Skeletal muscle tissue (tissue), 4 donors: ENCODE results near the gene VAMP8. TPM values are rescaled to one million over a fixed set of nuclear protein-coding genes. Genes with fewer than 3 reads are reported as not detected.

Experiments used
- H3K27ac ChIP-seq: one replicate; pipeline ENCODE4 v1.7.0; 2013; ENCODE audit warnings: mild to moderate bottlenecking, low read depth, low read length, inconsistent platforms
- H3K27me3 ChIP-seq, 3 donors: one replicate each; pipeline ENCODE4 v1.7.0; 2013; ENCODE audit warnings: low read length in 3 of 3; ENCODE audit not compliant: control insufficient read depth in 3 of 3, insufficient read depth in 3 of 3
- H3K36me3 ChIP-seq, 3 donors: one replicate each; pipeline ENCODE4 v1.7.0; 2013; ENCODE audit warnings: low read length in 3 of 3; ENCODE audit not compliant: control insufficient read depth in 3 of 3, insufficient read depth in 3 of 3
- H3K4me1 ChIP-seq, 3 donors: one replicate each; pipeline ENCODE4 v1.7.0; 2013; ENCODE audit warnings: low read length in 3 of 3, mild to moderate bottlenecking in 3 of 3; ENCODE audit not compliant: control insufficient read depth in 3 of 3, insufficient read depth in 3 of 3
- H3K4me3 ChIP-seq, 3 donors: one replicate each; pipeline ENCODE4 v1.7.0; 2013; ENCODE audit warnings: low read length in 3 of 3
- H3K9ac ChIP-seq, 3 donors: one replicate each; pipeline ENCODE4 v1.7.0; 2013; ENCODE audit warnings: low read length in 3 of 3, mild to moderate bottlenecking in 3 of 3, moderate library complexity in 2 of 3, low read depth in 1 of 3
- H3K9me3 ChIP-seq, 3 donors: one replicate each; pipeline ENCODE4 v1.7.0; 2013; ENCODE audit warnings: low read length in 3 of 3; ENCODE audit not compliant: control insufficient read depth in 3 of 3
- total RNA-seq: library from RNA; depleted of rRNA; stranded (reverse); fragments of >200 nt; gene quantifications from one replicate; pipeline ENCODE4 v1.2.3, GENCODE V29; 2014
- donor health status: Osteomylitis.

VAMP8 gene
- total RNA-seq, result 4.7 TPM

DNA sequence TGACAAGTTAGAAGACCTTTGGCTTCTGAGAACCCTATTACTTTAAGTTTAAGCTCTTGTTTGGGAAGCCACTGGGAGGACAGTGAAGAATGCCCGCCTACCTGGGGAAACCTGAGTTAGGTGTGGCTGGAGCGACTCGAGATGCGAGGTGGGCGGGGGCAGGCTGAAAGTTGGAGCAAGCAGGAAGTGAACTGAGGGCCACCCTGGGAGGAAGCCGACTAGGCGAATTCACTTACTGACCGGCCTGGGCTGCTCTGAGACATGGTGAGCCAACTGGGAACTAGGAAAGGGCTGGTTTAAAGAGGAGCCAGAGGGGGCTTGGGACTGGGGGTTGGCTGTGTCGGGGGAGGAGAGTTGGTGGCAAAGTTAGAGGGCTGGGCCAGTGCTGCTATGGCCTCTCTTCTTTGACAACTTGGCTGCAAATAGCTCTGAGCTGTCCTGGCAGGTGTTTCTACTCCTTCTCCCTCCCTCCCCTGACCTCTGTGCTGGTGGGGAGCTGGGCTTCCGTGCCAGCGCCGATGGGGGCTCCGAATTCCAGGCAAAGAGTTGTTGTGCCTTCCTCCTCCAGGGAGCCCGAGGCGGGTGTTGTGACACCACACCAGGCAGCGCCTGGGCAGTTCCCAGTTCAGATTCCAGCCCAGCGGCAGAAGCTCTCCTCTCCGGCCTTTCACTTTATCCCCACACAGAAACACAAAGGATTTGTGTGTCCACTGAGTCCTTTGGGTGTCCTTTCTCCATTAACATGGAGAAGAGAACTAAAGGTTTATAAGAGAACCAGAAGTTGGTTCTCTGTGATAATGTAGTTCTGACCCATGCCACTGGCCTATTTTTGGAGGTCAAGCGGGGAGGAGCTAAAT, at the start of gene VAMP8:
Gene VAMP8 (plus strand): TSS at position 201 of the 857 bp plus-strand sequence. CDS start 61 bp downstream, at position 262.
- Histone ChIP-seq H3K27ac (peak within 1 kb of the TSS; percentile 76), H3K9ac (peak within 1 kb of the TSS; percentile 48 to 74 (median 64)), H3K4me1 (peaks cover 23 to 33% (median 30%) of the 10 kb centered on the region in 3 donors), H3K9me3 (no peaks in the 10 kb centered on the region), H3K27me3 (no peaks in the 10 kb centered on the region), H3K36me3 (no peaks in the 10 kb centered on the region), H3K4me3 (peak within 1 kb of the TSS; percentile 48 to 63 (median 51))

DNA sequence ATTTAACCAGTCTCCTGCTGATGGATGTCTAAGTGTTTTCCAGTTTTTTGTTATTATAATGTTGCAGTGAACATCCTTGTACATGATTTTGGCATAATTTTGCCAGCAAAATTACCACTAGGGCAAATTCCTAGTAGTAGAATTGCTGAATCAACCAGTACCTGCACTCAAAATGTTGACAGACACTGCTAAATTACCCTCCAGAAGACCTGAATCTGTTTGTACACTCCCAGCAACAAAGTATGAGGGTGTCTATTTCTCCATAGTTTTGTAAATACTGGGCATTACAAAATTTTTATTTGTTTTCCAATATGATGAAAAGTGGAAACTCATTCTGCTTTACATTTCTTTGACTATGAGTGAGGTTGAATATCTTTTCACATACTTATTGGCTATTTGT, 49.6 kb upstream of the VAMP8 start:
- no peak overlapping the region for H3K4me3 ChIP-seq

DNA sequence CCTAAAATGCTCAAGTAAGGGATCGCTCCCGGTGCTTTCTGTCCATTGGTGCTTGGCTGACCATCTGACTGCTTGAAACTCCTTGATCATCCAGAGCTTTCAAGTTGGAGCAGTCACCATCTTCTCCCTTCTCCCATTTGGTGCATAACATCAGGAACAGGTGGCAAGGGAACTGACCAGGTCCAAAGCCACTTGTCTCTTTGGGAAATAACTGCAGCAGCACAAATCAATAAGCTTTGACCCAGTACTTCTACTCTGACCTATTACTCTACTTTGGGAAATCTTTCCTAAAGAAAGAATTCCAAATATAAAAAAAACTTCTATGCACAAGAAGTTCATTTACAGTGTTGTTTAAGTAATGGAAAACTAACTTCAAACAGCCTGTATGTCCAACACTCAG, 49.0 kb upstream of the VAMP8 start:
- peaks cover 6 to 17% (median 12%) of the 10 kb centered on the region in 3 donors for H3K4me1 ChIP-seq
- H3K4me3 ChIP-seq, result no peak overlapping the region
- H3K9ac ChIP-seq, result no peak overlapping the region
- no peaks in the 10 kb centered on the region for H3K27me3 ChIP-seq
- H3K36me3 ChIP-seq, result no peaks in the 10 kb centered on the region
- no peak overlapping the region for H3K27ac ChIP-seq
- no peaks in the 10 kb centered on the region for H3K9me3 ChIP-seq

More for the DNA sequence above, 49.6 kb upstream of the VAMP8 start:
- H3K36me3 ChIP-seq, result no peaks in the 10 kb centered on the region
- H3K27me3 ChIP-seq, result no peaks in the 10 kb centered on the region
- peaks cover 6 to 17% (median 12%) of the 10 kb centered on the region in 3 donors for H3K4me1 ChIP-seq
- H3K27ac ChIP-seq, result no peak overlapping the region
- no peak overlapping the region for H3K9ac ChIP-seq
- no peaks in the 10 kb centered on the region for H3K9me3 ChIP-seq

DNA sequence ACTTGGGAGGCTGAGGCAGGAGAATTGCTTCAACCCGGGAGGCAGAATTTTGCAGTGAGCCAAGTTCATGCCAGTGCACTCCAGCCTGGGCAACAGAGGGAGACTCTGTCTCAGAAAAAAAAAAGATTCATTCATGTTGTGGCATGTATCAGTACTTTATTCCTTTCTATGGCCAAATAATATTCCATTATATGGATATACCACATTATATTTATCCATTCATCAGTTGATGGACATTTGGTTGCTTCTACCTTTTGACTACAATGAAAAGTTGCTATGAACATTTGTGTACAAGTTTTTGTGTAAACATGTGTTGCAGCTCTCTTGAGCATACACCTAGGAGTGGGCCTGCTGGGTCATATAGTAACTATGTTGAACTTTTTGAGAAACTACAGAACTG, 47.6 kb upstream of the VAMP8 start:
- Histone ChIP-seq H3K4me3 (no peak overlapping the region), H3K27me3 (no peaks in the 10 kb centered on the region), H3K4me1 (peaks cover 0 to 9% (median 7%) of the 10 kb centered on the region in 3 donors), H3K36me3 (no peaks in the 10 kb centered on the region), H3K9ac (no peak overlapping the region), H3K9me3 (no peaks in the 10 kb centered on the region), H3K27ac (no peak overlapping the region)

DNA sequence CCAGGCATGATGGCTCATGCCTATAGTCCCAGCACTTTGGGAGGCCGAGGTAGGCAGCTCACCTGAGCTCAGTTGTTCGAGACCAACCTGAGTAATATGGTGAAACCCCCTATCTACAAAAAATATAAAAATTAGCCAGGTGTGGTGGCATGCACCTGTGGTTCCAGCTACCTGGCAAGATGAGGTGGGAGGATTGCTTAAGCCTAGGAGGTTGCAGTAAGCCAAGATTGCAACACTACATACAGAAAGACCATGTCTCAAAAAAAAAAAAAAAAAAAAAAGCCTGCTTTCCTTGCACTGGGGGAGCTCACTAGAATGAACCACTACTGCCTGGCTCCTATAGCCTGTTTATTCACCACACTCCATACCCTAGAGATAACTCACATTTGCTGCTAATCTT, 45.8 kb upstream of the VAMP8 start:
- no peak overlapping the region for H3K27ac ChIP-seq
- no peaks in the 10 kb centered on the region for H3K27me3 ChIP-seq
- H3K9ac ChIP-seq, result no peak overlapping the region
- H3K4me3 ChIP-seq, result no peak overlapping the region
- H3K4me1 ChIP-seq, result peaks cover 0 to 2% (median 2%) of the 10 kb centered on the region in 3 donors
- no peaks in the 10 kb centered on the region for H3K36me3 ChIP-seq
- no peaks in the 10 kb centered on the region for H3K9me3 ChIP-seq

DNA sequence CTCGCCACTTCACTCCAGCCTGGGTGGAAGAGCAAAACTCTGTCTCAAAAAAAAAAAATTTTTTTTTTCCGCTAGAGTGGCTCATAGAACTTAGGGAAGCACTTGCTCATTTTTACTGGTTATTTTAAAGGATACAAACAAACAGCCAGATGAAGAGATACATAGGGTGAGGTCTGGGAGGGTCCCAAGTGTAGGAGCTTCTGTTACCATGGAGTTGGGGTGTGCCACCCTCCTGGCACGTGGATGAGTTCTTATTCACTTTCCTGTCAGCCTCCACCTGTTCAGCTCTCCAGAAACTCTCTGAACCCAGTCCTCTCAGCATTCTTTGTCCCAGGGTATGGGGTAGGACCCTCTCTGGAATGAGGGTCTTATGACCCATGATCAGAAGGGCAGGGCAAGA, 43.3 kb upstream of the VAMP8 start:
- Histone ChIP-seq H3K9ac (no peak overlapping the region), H3K4me3 (no peak overlapping the region), H3K9me3 (no peaks in the 10 kb centered on the region), H3K27me3 (no peaks in the 10 kb centered on the region), H3K27ac (no peak overlapping the region), H3K4me1 (peaks cover 8 to 11% (median 10%) of the 10 kb centered on the region in 3 donors), H3K36me3 (no peaks in the 10 kb centered on the region)

DNA sequence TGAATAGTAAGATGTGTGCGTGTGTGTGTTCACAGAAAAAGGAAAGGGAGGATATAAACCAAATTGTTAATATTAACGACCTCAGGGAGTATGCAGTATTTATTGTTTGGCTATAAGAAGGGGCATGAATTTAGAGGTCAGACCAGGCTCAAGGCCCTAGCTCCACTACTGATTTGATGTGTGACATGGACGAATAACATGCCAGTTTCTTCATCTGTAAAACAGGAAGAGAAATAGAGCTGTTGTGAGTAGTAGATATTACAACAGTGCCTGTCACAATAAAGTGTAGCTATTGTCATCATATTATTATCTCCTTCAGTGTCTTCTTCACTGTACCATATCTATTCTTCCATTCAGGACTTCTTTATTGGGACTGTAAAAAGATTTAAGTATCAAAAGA, 42.5 kb upstream of the VAMP8 start:
- H3K9ac ChIP-seq, result no peak overlapping the region
- H3K4me3 ChIP-seq, result no peak overlapping the region
- peaks cover 8 to 11% (median 10%) of the 10 kb centered on the region in 3 donors for H3K4me1 ChIP-seq
- H3K27ac ChIP-seq, result no peak overlapping the region
- H3K36me3 ChIP-seq, result no peaks in the 10 kb centered on the region
- no peaks in the 10 kb centered on the region for H3K9me3 ChIP-seq
- no peaks in the 10 kb centered on the region for H3K27me3 ChIP-seq

DNA sequence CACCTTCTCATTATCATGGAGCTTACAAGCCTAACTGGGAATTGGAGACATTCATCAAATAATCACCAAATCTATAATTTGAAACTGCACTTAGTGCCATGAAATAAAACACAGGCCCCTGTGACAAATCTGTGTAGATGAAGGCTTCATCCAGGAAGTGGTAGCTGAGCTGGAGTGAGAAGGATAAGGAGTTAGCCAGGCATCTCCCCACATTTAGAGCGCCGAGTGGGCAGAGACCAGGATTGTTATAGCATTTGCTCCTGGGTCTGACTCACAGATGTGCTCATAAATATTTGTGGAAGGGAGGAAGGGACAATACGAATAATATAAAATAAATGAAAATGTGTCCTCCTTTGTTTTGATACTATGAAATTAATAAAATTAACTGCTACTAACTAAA, 40.9 kb upstream of the VAMP8 start:
- H3K4me1 ChIP-seq, result peaks cover 16 to 26% (median 18%) of the 10 kb centered on the region in 3 donors
- H3K27ac ChIP-seq, result no peak overlapping the region
- H3K9ac ChIP-seq, result peak overlapping the region in 1 of 3 donors; percentile 100
- H3K9me3 ChIP-seq, result no peaks in the 10 kb centered on the region
- H3K4me3 ChIP-seq, result no peak overlapping the region
- H3K27me3 ChIP-seq, result no peaks in the 10 kb centered on the region
- H3K36me3 ChIP-seq, result peaks cover 6 to 11% (median 9%) of the 10 kb centered on the region in 3 donors

DNA sequence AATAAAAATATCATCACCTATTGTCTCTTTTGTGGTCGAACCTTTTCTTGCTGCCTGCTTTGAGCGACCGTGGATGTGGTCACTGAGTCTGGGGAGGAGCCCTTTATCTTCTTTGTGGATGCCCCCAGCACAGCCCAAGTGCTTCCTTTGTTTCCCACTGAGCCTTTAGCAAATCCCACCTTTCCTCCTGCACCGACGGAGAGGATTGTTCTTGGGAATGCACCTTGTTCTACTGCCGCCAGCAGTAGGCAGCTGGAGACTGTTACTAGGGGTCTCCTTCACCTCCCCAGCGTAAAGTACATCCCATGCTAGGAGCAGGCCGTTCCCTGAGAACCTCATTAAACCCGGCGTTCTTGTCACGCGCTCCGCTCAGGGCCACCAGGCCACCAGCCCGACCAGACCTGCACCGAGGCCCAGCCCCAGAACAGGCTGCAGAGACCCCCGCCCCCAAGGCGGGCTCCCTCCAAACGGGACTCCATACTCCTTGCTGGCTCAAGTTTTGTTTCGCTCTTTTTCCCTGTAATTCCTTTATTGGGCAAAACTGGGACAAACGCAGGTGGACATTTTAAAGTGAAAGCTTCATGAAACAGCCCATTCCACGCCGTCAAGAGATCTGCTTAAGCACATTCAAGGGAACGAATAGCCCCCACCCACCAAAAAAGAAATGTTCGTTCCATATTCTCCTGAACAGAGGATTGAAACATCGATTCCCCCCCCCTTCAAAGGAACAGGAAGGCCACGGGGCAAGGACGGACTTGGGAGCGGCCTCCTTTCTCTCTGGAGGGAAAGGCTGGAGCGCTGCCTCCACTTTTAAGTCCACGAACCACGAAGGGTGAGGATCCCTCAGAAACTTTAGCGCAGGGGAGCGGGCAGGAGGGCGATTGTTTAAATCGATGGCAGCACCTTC, 39.5 kb upstream of the VAMP8 start:
- Histone ChIP-seq H3K9me3 (no peaks in the 10 kb centered on the region), H3K4me1 (peaks cover 30 to 39% (median 32%) of the 10 kb centered on the region in 3 donors), H3K4me3 (peak overlapping the region; percentile 90 to 96 (median 92)), H3K9ac (peak overlapping the region; percentile 99 to 100 (median 99)), H3K27ac (peak overlapping the region; percentile 99), H3K27me3 (no peaks in the 10 kb centered on the region), H3K36me3 (peaks cover 20 to 24% (median 23%) of the 10 kb centered on the region in 3 donors)
